GM12801 (cell line): ENCODE measurements around the gene COL26A1.

ENCODE experiments used
- CTCF ChIP-seq: IDR thresholded peaks from one replicate; pipeline ENCODE4 v1.5.1; 2011; ENCODE audit warnings: control low read depth; ENCODE audit not compliant: insufficient read length; ENCODE audit errors: extremely low read depth

The COL26A1 gene

GRCh38 chr7:101386558-101387231, 24.0 kb downstream of the COL26A1 start:
- TF ChIP-seq CTCF, result no peak

- no peak for TF ChIP-seq CTCF
These were observed 28.2 kb downstream of the COL26A1 start for GRCh38 chr7:101390901-101391301.

- no peak for TF ChIP-seq CTCF
These were observed 29.3 kb downstream of the COL26A1 start for GRCh38 chr7:101391991-101392390.

GRCh38 chr7:101393865-101394264, 31.2 kb downstream of the COL26A1 start:
- no peak for TF ChIP-seq CTCF

GRCh38 chr7:101395376-101395775, 32.7 kb downstream of the COL26A1 start:
- no peak for TF ChIP-seq CTCF

- TF ChIP-seq CTCF, result no peak
These were observed 34.6 kb downstream of the COL26A1 start for GRCh38 chr7:101397243-101397642.

- no peak for TF ChIP-seq CTCF
These were observed 35.2 kb downstream of the COL26A1 start for GRCh38 chr7:101397770-101398324.
